ENCODE data around the gene TTI1. TPM values are rescaled to one million over a fixed set of nuclear protein-coding genes. Genes with fewer than 3 reads are reported as not detected.

TTI1 gene
- total RNA-seq, 2 donors from 2014 or later: 14.8 to 26.2 TPM

DNA sequence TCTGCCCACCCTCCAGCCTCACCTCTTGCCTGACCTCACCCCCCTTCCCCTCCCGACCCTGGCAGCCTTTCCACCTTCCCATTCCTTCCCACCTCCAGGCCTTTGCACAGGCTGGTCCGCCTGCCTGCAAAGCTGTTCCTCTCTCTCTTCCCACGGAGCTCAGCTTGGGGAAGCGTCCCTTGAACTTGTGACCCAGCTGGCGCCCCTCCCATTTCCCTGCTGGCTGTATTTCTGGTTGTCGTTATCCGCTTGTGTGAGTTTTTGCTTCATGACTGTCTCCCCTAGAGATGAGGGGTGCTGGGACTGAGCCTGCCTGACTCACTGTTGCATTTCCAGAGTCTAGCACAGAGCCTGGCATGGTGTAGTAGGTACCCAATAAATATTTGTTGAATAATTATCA lies 97.8 kb downstream of the TTI1 start:
- Histone ChIP-seq H3K27ac (no peak overlapping the region), H3K4me3 (no peak overlapping the region), H3K4me1 (replicated peaks) (no peaks in the 10 kb centered on the region), H3K9me3 (no peaks in the 10 kb centered on the region), H3K27me3 (replicated peaks; ENCODE audit: insufficient read depth) (no peaks in the 10 kb centered on the region), H3K36me3 (no peaks in the 10 kb centered on the region)
- TF ChIP-seq POLR2AphosphoS5 (IDR thresholded peaks at IDR 0.05): no peak
- no peak for TF ChIP-seq POLR2A (IDR thresholded peaks at IDR 0.05)
- TF ChIP-seq, protein P1, sequence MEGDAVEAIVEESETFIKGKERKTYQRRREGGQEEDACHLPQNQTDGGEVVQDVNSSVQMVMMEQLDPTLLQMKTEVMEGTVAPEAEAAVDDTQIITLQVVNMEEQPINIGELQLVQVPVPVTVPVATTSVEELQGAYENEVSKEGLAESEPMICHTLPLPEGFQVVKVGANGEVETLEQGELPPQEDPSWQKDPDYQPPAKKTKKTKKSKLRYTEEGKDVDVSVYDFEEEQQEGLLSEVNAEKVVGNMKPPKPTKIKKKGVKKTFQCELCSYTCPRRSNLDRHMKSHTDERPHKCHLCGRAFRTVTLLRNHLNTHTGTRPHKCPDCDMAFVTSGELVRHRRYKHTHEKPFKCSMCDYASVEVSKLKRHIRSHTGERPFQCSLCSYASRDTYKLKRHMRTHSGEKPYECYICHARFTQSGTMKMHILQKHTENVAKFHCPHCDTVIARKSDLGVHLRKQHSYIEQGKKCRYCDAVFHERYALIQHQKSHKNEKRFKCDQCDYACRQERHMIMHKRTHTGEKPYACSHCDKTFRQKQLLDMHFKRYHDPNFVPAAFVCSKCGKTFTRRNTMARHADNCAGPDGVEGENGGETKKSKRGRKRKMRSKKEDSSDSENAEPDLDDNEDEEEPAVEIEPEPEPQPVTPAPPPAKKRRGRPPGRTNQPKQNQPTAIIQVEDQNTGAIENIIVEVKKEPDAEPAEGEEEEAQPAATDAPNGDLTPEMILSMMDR (IDR thresholded peaks at IDR 0.05): no peak
- intact Hi-C loops (cut with DNase I): no loop called here
- DNase-seq (ENCODE audit: low spot score): no peak
- WGBS: 55% methylated on average over 7 of the region's 7 CpGs

DNA sequence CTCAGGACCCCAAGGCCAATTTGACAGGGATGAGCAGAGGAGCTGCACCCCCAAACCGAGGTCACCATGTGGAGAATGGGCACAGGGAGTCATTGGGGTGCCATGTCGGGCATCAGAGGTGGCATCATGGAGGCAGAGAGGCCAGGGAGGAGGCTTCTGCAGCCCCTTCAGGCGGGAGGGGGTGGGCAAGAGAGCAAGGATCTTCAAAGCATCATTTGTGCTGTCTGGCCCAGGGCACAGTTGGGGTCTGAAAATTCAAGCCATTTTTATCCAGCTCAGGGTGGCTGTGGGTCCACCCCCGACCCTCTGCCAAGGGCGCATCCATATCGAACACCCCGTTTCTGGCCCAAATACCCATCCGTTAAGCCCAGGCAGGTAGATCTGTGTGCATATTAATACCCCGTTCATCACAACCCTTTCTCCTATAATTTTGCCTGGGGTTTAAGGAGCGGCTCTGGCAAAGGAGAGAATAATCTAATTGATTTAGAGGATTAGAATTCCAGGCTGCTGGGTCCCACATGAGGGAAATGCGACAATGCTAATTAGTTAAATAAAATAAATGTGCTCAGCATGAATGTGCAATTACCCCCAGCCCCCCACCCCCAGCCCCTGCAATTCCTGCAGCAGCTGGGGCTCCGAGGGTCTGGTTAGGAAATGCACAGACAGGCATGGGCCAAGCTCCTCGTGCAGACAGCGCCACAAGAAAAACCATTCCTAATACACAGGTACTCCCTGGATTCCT lies 98.5 kb downstream of the TTI1 start:
- H3K36me3 ChIP-seq: no peaks in the 10 kb centered on the region
- no peak for DNase-seq (ENCODE audit: low spot score)
- no peak overlapping the region for H3K4me3 ChIP-seq
- H3K27ac ChIP-seq: no peak overlapping the region
- H3K27me3 ChIP-seq (replicated peaks; ENCODE audit: insufficient read depth): no peaks in the 10 kb centered on the region
- TF ChIP-seq, protein P1 (IDR thresholded peaks at IDR 0.05): no peak
- TF ChIP-seq POLR2AphosphoS5 (IDR thresholded peaks at IDR 0.05) (no peak), POLR2A (IDR thresholded peaks at IDR 0.05) (no peak)
- H3K9me3 ChIP-seq: no peaks in the 10 kb centered on the region
- H3K4me1 ChIP-seq (replicated peaks): no peaks in the 10 kb centered on the region
- 86% methylated on average over 14 of the region's 14 CpGs for WGBS
- intact Hi-C loops (cut with DNase I): no loop called here

DNA sequence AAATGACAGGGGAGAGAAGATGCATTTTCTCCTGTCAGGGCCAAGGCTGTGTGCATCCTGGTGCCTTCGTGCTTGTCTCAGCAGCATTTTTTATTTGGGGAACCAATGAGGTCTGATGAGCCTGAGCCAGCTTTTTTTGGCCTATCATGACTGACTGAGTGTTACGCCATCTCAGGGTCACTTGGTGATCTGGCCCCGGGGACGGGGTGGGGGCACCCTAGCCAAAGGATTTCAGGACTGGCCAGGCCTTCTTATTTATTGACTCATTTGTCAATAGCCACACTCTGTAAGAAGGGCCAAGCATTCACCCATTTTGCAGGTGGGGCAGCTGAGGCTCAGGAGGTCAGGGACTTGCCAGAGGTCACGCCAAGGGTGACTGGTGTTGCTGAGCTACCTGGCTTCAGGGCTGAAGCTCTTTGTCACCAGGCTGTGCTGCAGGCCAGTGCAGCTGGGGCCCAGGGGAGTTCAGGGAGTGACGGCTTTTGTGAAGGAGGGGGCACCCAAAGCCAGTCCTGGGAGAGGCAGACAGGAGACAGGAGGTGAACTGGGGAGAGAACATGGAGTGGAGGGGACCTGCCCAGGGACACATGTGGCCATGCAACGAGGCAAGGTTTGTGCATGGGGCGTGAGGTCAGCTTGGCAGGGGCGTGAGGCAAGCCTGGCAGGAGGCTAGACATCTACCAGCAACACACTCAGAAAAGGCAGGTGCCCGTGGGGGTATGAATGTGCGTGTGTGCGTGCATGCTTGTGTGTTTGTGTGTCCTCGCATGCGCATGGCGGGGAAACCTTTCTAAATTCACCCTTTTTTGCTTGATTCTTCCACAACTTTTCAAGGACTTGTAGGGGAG lies 99.2 kb downstream of the TTI1 start:
- H3K27ac ChIP-seq: no peak overlapping the region
- TF ChIP-seq, protein P1 (IDR thresholded peaks at IDR 0.05): no peak
- no peak for TF ChIP-seq POLR2A (IDR thresholded peaks at IDR 0.05)
- no peak for TF ChIP-seq POLR2AphosphoS5 (IDR thresholded peaks at IDR 0.05)
- H3K36me3 ChIP-seq: no peaks in the 10 kb centered on the region
- 93% methylated on average over 15 of the region's 15 CpGs for WGBS
- no peak for DNase-seq (ENCODE audit: low spot score)
- no peaks in the 10 kb centered on the region for H3K9me3 ChIP-seq
- intact Hi-C loops (cut with DNase I): no loop called here
- H3K4me1 ChIP-seq (replicated peaks): no peaks in the 10 kb centered on the region
- no peaks in the 10 kb centered on the region for H3K27me3 ChIP-seq (replicated peaks; ENCODE audit: insufficient read depth)
- no peak overlapping the region for H3K4me3 ChIP-seq

Other genes with a start within 250 kb of the TTI1 start
- gene VSTM2L, start 130.3 kb downstream of the TTI1 start, total RNA-seq: 10 to 100 TPM; 31.3 to 69.5 TPM
- 10 to 100 TPM; 21.9 to 27.5 TPM for gene RPRD1B, start 290 bp upstream of the TTI1 start, total RNA-seq
- gene TGM2, start 131.8 kb upstream of the TTI1 start, total RNA-seq: 100 to 1,000 TPM in 1 of 2 donors, 10 to 100 TPM in 1; 39.6 to 157 TPM
- 10 to 100 TPM in 1 of 2 donors, 1 to 10 TPM in 1; 5.0 to 10.8 TPM for gene KIAA1755, start 227.3 kb upstream of the TTI1 start, total RNA-seq

Data from prostate gland (tissue), 2 donors.